HEK293 (cell line): ENCODE results near the gene TMEM259.

Source experiments
- BCL11B ChIP-seq: fragments of 450-650 bp; formaldehyde crosslinking; IDR thresholded peaks from 2 replicates; pipeline ENCODE4 v1.5.1; 2016; ENCODE audit warnings: low read depth, missing biosample characterization, missing genetic modification characterization
- GLIS2 ChIP-seq: fragments of 450-650 bp; formaldehyde crosslinking; IDR thresholded peaks from 2 replicates; pipeline ENCODE4 v1.5.1; 2016; ENCODE audit warnings: missing biosample characterization, missing genetic modification characterization
- HIC1 ChIP-seq: fragments of 450-650 bp; formaldehyde crosslinking; IDR thresholded peaks from 2 replicates; pipeline ENCODE4 v1.5.1; 2016; ENCODE audit warnings: missing biosample characterization, missing genetic modification characterization
- HOXD13 ChIP-seq: sonication (generic); formaldehyde crosslinking; IDR thresholded peaks from 2 replicates; pipeline ENCODE4 v1.8.0; 2022; ENCODE audit warnings: missing genetic modification reagents, borderline replicate concordance
- KLF1 ChIP-seq: fragments of 450-650 bp; formaldehyde crosslinking; IDR thresholded peaks from 2 replicates; pipeline ENCODE4 v1.5.1; 2016; ENCODE audit warnings: missing biosample characterization, missing genetic modification characterization
- PATZ1 ChIP-seq: fragments of 450-650 bp; formaldehyde crosslinking; IDR thresholded peaks from 2 replicates; pipeline ENCODE4 v1.5.1; 2016; ENCODE audit warnings: missing biosample characterization, missing genetic modification characterization
- PRDM2 ChIP-seq: fragments of 450-650 bp; formaldehyde crosslinking; IDR thresholded peaks from 2 replicates; pipeline ENCODE4 v1.5.1; 2016; ENCODE audit warnings: missing biosample characterization, missing genetic modification characterization, borderline replicate concordance
- PRDM4 ChIP-seq: fragments of 450-650 bp; formaldehyde crosslinking; IDR thresholded peaks from 2 replicates; pipeline ENCODE4 v1.5.1; 2017; ENCODE audit warnings: missing biosample characterization, missing genetic modification characterization
- SETDB1 ChIP-seq: IDR thresholded peaks from one replicate; pipeline ENCODE4 v1.6.1; 2017; ENCODE audit warnings: mild to moderate bottlenecking, low read length, moderate library complexity, mixed read lengths; ENCODE audit not compliant: insufficient read length
- SP3 ChIP-seq: fragments of 450-650 bp; formaldehyde crosslinking; IDR thresholded peaks from 2 replicates; pipeline ENCODE4 v1.5.1; 2016; ENCODE audit warnings: missing biosample characterization, missing genetic modification characterization
- SP7 ChIP-seq: fragments of 450-650 bp; formaldehyde crosslinking; IDR thresholded peaks from 2 replicates; pipeline ENCODE4 v1.5.1; 2016; ENCODE audit warnings: missing biosample characterization, missing genetic modification characterization
- TRIM28 ChIP-seq: IDR thresholded peaks from 2 replicates; pipeline ENCODE4 v1.6.1; 2011; ENCODE audit warnings: low read length, control low read depth, borderline replicate concordance
- ZBTB48 ChIP-seq: fragments of 450-650 bp; formaldehyde crosslinking; IDR thresholded peaks from 2 replicates; pipeline ENCODE4 v1.5.1; 2016; ENCODE audit warnings: missing biosample characterization, missing genetic modification characterization
- ZEB2 ChIP-seq: fragments of 450-650 bp; formaldehyde crosslinking; IDR thresholded peaks from 2 replicates; pipeline ENCODE4 v1.5.1; 2016; ENCODE audit warnings: missing biosample characterization, missing genetic modification characterization
- ZFHX2 ChIP-seq: fragments of 450-650 bp; formaldehyde crosslinking; conservative IDR thresholded peaks from 2 replicates; pipeline ENCODE4 v1.5.1; 2016; ENCODE audit warnings: missing biosample characterization, missing genetic modification characterization
- ZNF292 ChIP-seq: fragments of 450-650 bp; formaldehyde crosslinking; IDR thresholded peaks from 2 replicates; pipeline ENCODE4 v1.5.1; 2016; ENCODE audit warnings: low read depth, missing biosample characterization, missing genetic modification characterization, borderline replicate concordance
- ZNF335 ChIP-seq: fragments of 450-650 bp; formaldehyde crosslinking; conservative IDR thresholded peaks from 2 replicates; pipeline ENCODE4 v1.5.1; 2016; ENCODE audit warnings: missing biosample characterization, missing genetic modification characterization
- ZNF558 ChIP-seq: fragments of 450-650 bp; formaldehyde crosslinking; IDR thresholded peaks from 2 replicates; pipeline ENCODE4 v1.5.1; 2016; ENCODE audit warnings: missing biosample characterization, missing genetic modification characterization
- ZNF561 ChIP-seq: fragments of 450-650 bp; IDR thresholded peaks from 2 replicates; pipeline ENCODE4 v1.5.1; 2018; ENCODE audit warnings: missing biosample characterization, missing genetic modification characterization, borderline replicate concordance
- ZNF654 ChIP-seq: fragments of 450-650 bp; formaldehyde crosslinking; IDR thresholded peaks from 2 replicates; pipeline ENCODE4 v1.5.1; 2016; ENCODE audit warnings: low read depth, missing biosample characterization, missing genetic modification characterization
- ZXDB ChIP-seq: fragments of 450-650 bp; formaldehyde crosslinking; IDR thresholded peaks from 2 replicates; pipeline ENCODE4 v1.5.1; 2016; ENCODE audit warnings: missing biosample characterization, missing genetic modification characterization
- TF ChIP-seq, protein P1 (sequence below): fragments of 450-650 bp; formaldehyde crosslinking; IDR thresholded peaks from 2 replicates; pipeline ENCODE4 v1.5.1; 2016; ENCODE audit warnings: missing biosample characterization, missing genetic modification characterization

Gene TMEM259

DNA sequence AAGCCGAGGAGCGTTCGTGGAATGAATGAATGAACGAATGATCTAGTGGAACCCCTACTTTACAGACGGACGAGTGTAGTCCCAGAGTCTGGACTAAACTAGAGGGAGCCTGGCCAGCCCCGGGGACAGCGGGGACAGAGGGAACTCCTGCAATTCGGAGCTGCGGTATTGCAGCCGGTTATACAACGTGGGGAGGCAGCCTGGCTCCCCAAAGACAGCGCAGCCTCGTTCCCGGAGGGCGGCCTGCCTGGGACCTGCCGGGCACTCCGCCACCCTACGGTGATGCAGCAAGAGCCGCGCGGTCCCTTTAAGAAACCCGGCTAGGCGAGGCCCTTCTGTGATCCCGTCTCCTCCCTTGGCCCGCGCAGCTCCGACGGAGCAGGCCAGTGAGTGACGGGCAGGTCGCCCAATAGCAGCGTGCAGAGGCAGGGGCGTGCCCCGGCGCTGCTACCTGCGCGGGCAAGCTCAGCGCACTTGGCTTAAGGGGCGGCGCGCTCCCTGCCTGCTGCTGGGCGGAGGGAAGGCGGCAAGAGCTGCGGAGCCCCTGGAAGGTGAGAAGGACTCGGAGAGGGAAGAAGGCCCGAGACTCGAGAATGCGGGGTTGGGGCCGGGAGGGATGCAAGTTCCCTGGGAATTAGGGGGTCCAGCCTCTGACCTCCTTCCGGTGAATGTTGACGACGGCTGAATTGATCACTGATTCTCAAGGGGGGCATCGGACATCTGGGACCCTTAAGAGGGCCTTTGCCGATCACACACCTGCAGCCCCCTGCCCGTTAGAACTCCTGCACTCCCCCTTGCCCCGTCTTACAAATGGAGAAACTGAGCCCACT is 18.9 kb upstream of the TMEM259 start, which contains the start of gene ABCA7 (continued):
- TF ChIP-seq ZEB2 (tag by site-specific recombination) (peak; percentile 95), BCL11B (tag by site-specific recombination) (peak; percentile 59; the same call in 1 of the 2 replicates), PRDM2 (tag by site-specific recombination) (no peak), HOXD13 (CRISPR knock-in tag) (no peak), ZXDB (tag by site-specific recombination) (peak; percentile 98), TRIM28 (no peak), KLF1 (peak; percentile 97), HIC1 (tag by site-specific recombination) (peak; percentile 94), ZFHX2 (tag by site-specific recombination) (peak; percentile 38), SETDB1 (no peak), ZNF654 (no peak), ZBTB48 (tag by site-specific recombination) (peak; percentile 92), ZNF558 (tag by site-specific recombination) (0 out of 2 replicates have a peak, but pooled peaks have one; percentile 21), ZNF335 (tag by site-specific recombination) (peak; percentile 92), PATZ1 (tag by site-specific recombination) (peak; percentile 75), ZNF292 (tag by site-specific recombination) (peak; percentile 5; the same call in 1 of the 2 replicates), ZNF561 (tag by site-specific recombination) (0 out of 2 replicates have a peak, but pooled peaks have one; percentile 48), GLIS2 (peak; percentile 71), PRDM4 (tag by site-specific recombination) (peak; percentile 51; the same call in 1 of the 2 replicates), SP7 (tag by site-specific recombination) (peak; percentile 41; the same call in 1 of the 2 replicates), SP3 (peak; percentile 99)
- TF ChIP-seq, protein P1, sequence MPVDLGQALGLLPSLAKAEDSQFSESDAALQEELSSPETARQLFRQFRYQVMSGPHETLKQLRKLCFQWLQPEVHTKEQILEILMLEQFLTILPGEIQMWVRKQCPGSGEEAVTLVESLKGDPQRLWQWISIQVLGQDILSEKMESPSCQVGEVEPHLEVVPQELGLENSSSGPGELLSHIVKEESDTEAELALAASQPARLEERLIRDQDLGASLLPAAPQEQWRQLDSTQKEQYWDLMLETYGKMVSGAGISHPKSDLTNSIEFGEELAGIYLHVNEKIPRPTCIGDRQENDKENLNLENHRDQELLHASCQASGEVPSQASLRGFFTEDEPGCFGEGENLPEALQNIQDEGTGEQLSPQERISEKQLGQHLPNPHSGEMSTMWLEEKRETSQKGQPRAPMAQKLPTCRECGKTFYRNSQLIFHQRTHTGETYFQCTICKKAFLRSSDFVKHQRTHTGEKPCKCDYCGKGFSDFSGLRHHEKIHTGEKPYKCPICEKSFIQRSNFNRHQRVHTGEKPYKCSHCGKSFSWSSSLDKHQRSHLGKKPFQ (tag by site-specific recombination) = 0 out of 2 replicates have a peak, but pooled peaks have one; percentile 11
